BLaER1 treated with 17β-estradiol and CSF1 and Interleukin-3, amounts not matched to agents 10 nM and 100 nM (cell line): Measurements from ENCODE around the gene NRSN2.
A peak's percentile ranks its signal among the peaks of the same experiment; 100 is the strongest.
"Not testable (repeated sequence)": the region's sequence is repeated elsewhere in the genome, so short reads cannot be mapped to it uniquely, and the experiment has no call there.

Source experiments
- H3K27ac ChIP-seq, 11 experiments: shearing (Covaris generic); formaldehyde crosslinking; 2 replicates each; pipeline ENCODE4 v1.8.1; 2022
- H3K27me3 ChIP-seq, 11 experiments: shearing (Covaris generic); formaldehyde crosslinking; 2 replicates each; pipeline ENCODE4 v1.8.1; 2022
- H3K36me3 ChIP-seq, 11 experiments: shearing (Covaris generic); formaldehyde crosslinking; 2 replicates each; pipeline ENCODE4 v1.8.1; 2022
- H3K4me1 ChIP-seq, 10 experiments: shearing (Covaris generic); formaldehyde crosslinking; 2 replicates each; pipeline ENCODE4 v1.8.1; 2022
- H3K4me2 ChIP-seq, 11 experiments: shearing (Covaris generic); formaldehyde crosslinking; 2 replicates each; pipeline ENCODE4 v1.8.1; 2022
- H3K4me3 ChIP-seq, 10 experiments: shearing (Covaris generic); formaldehyde crosslinking; 2 replicates each; pipeline ENCODE4 v1.8.1; 2022
- H3K9ac ChIP-seq, 11 experiments: shearing (Covaris generic); formaldehyde crosslinking; 2 replicates each; pipeline ENCODE4 v1.8.1; 2022
- H3K9me3 ChIP-seq, 11 experiments: shearing (Covaris generic); formaldehyde crosslinking; replicated peaks in 1 of 11; 2 replicates each; pipeline ENCODE4 v1.8.1; 2022
- H4K20me1 ChIP-seq, 11 experiments: shearing (Covaris generic); formaldehyde crosslinking; 2 replicates each; pipeline ENCODE4 v1.8.1; 2022
- Cebpa-rat ChIP-seq, 11 experiments: shearing (Covaris generic); IDR thresholded peaks; 2 replicates each; pipeline ENCODE4 v1.8.1; 2022

The NRSN2 gene

DNA sequence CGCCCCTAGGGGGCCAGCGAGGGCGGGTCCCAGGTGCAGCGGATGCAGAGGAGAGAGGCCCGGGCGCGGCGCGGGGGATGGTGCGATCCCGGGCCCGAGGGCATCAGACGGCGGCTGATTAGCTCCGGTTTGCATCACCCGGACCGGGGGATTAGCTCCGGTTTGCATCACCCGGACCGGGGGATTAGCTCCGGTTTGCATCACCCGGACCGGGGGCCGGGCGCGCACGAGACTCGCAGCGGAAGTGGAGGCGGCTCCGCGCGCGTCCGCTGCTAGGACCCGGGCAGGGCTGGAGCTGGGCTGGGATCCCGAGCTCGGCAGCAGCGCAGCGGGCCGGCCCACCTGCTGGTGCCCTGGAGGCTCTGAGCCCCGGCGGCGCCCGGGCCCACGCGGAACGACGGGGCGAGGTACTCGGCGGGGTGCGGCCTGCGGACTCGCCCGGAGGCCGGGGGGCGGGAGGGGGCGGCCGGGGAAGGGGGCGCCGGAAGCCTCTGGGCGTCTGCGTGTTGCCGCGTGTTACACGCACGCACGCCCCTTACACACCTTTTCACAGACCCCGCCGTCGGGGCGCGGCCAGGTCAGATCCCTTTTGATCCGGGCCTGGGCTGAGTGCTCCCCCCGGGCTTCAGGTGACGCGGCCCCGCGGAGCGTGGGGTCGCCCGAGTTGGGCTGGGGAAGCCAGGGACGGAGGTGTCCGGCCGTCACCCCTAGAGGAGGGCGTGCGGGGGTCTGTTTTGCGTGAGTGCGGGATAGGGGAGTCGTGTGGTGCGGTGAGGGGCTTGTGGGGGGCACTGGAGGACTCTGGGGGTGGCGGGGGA lies 34.1 kb downstream of the NRSN2 start:
- peaks cover 27 to 69% (median 64%) of the 10 kb centered on the region in 10 experiments for H3K4me1 ChIP-seq
- peak; percentile 33 to 100 (median 70); a peak in 18 of 22 replicates for TF ChIP-seq Cebpa-rat (IDR thresholded peaks at IDR 0.05)
- H3K27ac ChIP-seq, result peak overlapping the region; percentile 74 to 100 (median 87); a peak in 21 of 22 replicates

DNA sequence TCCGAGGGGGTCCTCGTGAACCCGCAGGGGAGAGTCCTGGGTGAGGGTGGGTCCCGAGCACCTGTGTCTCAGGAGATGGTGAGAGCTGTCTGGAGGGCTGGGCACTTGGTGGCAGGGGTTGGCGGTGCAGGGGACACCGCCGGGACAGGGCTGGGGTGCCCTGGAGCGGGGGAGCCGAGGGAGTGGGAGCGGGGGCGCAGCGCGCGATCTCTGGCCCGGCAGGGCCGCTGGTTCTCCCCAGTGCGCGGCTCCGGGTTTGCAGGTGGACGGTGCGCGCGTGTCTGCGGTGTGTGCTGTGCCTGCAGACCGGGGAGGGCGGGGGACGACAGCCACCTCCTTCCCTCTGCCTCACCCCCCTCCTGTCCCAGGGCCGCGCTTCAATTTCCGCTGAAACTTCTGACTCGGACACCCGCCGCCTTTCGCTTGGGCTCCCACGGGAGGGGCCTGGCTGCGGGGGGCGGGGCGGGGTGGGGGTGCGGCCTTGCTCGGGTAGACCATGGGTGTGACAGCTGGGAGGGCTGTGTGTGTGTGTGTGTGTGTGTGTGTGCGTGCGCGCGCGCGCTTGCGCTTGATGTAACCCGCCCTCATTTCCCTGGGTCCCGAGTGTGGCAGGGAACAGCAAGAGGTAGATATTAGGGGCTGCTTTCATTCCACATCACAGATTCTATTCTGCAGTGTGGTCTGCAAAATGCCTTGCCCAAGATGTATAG lies 34.8 kb downstream of the NRSN2 start:
- H3K9me3 ChIP-seq, result no peaks in the 10 kb centered on the region
- H3K4me3 ChIP-seq, result peak overlapping the region; percentile 70 to 95 (median 82)
- H4K20me1 ChIP-seq, result peaks cover 41 to 49% (median 48%) of the 10 kb centered on the region in 11 experiments; a peak in 21 of 22 replicates
- H3K9ac ChIP-seq, result peak overlapping the region; percentile 80 to 100 (median 88)
- peaks cover 27 to 67% (median 57%) of the 10 kb centered on the region in 10 experiments for H3K4me1 ChIP-seq
- peak overlapping the region; percentile 74 to 100 (median 87); a peak in 20 of 22 replicates for H3K27ac ChIP-seq
- no peak for TF ChIP-seq Cebpa-rat (IDR thresholded peaks at IDR 0.05)
- H3K4me2 ChIP-seq, result peak overlapping the region; percentile 78 to 97 (median 88)
- H3K27me3 ChIP-seq, result no peaks in the 10 kb centered on the region
- peaks cover 21 to 47% (median 32%) of the 10 kb centered on the region in 11 experiments for H3K36me3 ChIP-seq

More for the DNA sequence above, 34.1 kb downstream of the NRSN2 start:
- Histone ChIP-seq H3K4me3 (peak overlapping the region; percentile 70 to 95 (median 82)), H3K9ac (peak overlapping the region; percentile 80 to 100 (median 88)), H4K20me1 (peaks cover 39 to 41% (median 41%) of the 10 kb centered on the region in 11 experiments; a peak in 21 of 22 replicates), H3K27me3 (no peaks in the 10 kb centered on the region), H3K9me3 (no peaks in the 10 kb centered on the region), H3K36me3 (peaks cover 13 to 39% (median 25%) of the 10 kb centered on the region in 11 experiments), H3K4me2 (peak overlapping the region; percentile 78 to 97 (median 86))

DNA sequence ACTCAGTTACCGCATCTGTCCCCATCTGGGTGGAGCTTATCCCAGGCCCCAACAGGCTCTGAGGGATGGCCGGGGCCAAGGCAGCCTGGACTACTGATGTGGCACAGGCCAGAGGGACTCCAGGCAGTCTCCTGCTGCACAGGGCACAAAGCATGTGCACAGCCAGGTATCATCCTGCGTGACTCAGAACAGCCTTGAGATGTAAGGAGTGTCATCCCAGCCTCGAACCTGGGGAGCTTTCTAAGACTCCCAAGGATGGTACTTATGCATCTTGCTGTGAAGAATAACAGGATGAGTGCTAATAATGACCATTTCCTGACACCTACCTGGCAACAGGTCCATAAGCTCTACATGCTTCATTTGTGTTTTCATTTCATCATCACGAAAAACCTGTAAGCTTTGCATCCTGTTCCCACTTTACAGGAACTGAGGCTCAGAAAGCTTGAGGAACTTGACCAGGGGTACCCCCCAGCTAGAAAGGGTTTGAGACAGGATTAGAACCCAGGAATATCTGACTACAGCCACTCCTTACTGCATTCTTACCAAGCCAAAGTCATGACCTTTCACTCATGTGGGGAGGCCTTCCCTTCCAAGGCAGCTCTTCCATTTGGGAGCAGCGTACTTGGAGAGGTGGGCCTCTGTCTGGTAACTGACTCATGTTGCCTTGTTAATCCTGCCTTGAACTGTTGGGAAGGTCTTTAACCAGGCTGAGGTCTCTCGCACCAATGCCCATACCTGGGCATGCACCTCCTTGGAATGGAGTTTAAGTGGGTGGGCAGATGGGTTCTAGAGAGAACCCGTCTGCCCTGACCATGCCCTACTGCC lies 35.6 kb downstream of the NRSN2 start:
- Histone ChIP-seq H3K27ac (peak overlapping the region in 5 of 11 experiments; percentile 27 to 100 (median 91); a peak in 10 of 22 replicates), H3K9ac (peak overlapping the region in 10 of 11 experiments; percentile 13 to 100 (median 68); a peak in 17 of 22 replicates)

DNA sequence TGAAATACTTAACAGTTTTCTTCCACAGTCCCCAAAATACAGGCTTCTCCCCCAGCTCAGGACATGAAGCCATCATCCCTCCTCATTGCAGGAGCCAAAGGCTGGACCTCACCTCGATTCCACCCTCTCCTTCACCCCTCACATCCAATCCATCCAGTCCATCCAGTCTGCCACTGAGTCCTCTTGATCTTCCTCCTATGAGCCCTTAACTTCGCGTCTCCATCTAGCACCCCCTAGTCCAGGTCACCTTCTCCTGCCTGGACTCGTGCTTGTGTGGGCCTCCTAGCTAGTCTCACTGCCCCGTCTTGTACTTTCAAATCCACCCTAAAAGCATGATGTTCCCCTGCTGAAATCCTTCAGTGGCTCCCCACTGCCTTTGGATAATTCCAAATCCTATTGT lies 37.0 kb downstream of the NRSN2 start:
- 0 out of 20 replicates have a peak overlapping the region, but pooled peaks of 1 of the 10 experiments have one; percentile 8 for H3K4me3 ChIP-seq
- peak overlapping the region in 6 of 11 experiments; percentile 0 to 100 (median 68); a peak in 6 of 22 replicates for H3K9ac ChIP-seq

More for the DNA sequence above, 35.6 kb downstream of the NRSN2 start:
- H3K36me3 ChIP-seq, result peaks cover 28 to 54% (median 40%) of the 10 kb centered on the region in 11 experiments
- no peak for TF ChIP-seq Cebpa-rat (IDR thresholded peaks at IDR 0.05)
- peak overlapping the region; percentile 78 to 97 (median 88) for H3K4me2 ChIP-seq
- H3K4me1 ChIP-seq, result peaks cover 27 to 62% (median 54%) of the 10 kb centered on the region in 10 experiments
- no peaks in the 10 kb centered on the region for H3K9me3 ChIP-seq
- H4K20me1 ChIP-seq, result peaks cover 47 to 57% (median 56%) of the 10 kb centered on the region in 11 experiments; a peak in 21 of 22 replicates
- H3K4me3 ChIP-seq, result peak overlapping the region; percentile 70 to 95 (median 82); a peak in 19 of 20 replicates
- H3K27me3 ChIP-seq, result no peaks in the 10 kb centered on the region

DNA sequence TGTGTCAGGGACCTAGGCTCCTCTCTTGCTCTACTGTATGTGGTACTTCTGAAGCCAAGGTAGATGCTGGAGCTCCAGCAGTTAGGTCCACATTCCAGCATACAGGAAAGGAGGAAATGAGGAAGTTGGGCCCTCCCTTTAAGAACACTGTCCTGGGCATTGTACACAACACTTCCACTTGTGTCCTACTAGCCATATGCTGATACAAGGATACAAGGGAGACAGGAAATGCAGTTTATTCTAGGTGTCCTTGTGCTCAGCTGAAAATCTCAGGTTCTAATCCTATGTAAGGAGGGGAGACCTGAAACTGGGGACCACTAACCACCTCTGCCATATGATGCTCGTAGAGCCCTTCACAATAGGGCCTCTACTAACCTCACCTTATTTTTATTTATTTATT lies 37.8 kb downstream of the NRSN2 start:
- H4K20me1 ChIP-seq, result peaks cover 68 to 79% (median 78%) of the 10 kb centered on the region in 11 experiments; a peak in 21 of 22 replicates
- H3K27me3 ChIP-seq, result no peaks in the 10 kb centered on the region
- H3K9ac ChIP-seq, result peak overlapping the region in 2 of 11 experiments; percentile 14 to 94; a peak in 2 of 22 replicates
- H3K9me3 ChIP-seq, result no peaks in the 10 kb centered on the region
- H3K4me3 ChIP-seq, result no peak overlapping the region
- 0 out of 22 replicates have a peak overlapping the region, but pooled peaks of 1 of the 11 experiments have one; percentile 100 for H3K27ac ChIP-seq
- no peak for TF ChIP-seq Cebpa-rat (IDR thresholded peaks at IDR 0.05)
- peaks cover 51 to 77% (median 62%) of the 10 kb centered on the region in 11 experiments for H3K36me3 ChIP-seq
- H3K4me2 ChIP-seq, result peak overlapping the region in 7 of 11 experiments; percentile 4 to 92 (median 37); a peak in 9 of 22 replicates
- H3K4me1 ChIP-seq, result peaks cover 16 to 43% (median 37%) of the 10 kb centered on the region in 10 experiments

More for the DNA sequence above, 37.0 kb downstream of the NRSN2 start:
- peaks cover 61 to 71% (median 69%) of the 10 kb centered on the region in 11 experiments; a peak in 21 of 22 replicates for H4K20me1 ChIP-seq
- H3K36me3 ChIP-seq, result peaks cover 42 to 68% (median 54%) of the 10 kb centered on the region in 11 experiments
- no peaks in the 10 kb centered on the region for H3K9me3 ChIP-seq
- no peak for TF ChIP-seq Cebpa-rat (IDR thresholded peaks at IDR 0.05)
- peaks cover 22 to 50% (median 45%) of the 10 kb centered on the region in 10 experiments for H3K4me1 ChIP-seq
- H3K27ac ChIP-seq, result peak overlapping the region in 3 of 11 experiments; percentile 7 to 100 (median 15); a peak in 4 of 22 replicates
- H3K27me3 ChIP-seq, result no peaks in the 10 kb centered on the region
- peak overlapping the region in 8 of 11 experiments; percentile 1 to 95 (median 88); a peak in 9 of 22 replicates for H3K4me2 ChIP-seq

DNA sequence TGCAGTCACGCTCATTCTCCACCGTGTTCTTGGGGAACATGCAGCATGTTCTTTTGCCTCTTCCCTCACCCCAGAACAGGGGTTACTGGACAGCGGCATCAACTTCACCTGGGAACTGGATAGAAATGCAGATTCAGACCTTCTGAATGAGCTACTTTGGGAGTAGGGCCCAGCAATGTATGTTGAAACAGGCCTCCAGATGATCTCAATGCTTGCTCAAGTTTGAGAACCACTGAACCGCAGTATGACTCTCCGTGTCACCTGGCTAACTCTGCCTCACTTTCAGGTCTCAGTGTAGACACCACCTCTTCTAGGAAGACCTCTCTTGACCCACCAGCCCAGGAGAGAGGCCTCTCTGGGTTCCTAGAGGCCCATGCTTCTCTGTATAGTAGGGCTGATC lies 38.5 kb downstream of the NRSN2 start:
- H3K4me2 ChIP-seq, result peak overlapping the region in 2 of 11 experiments; percentile 11 to 92; a peak in 3 of 22 replicates
- peaks cover 11 to 38% (median 32%) of the 10 kb centered on the region in 10 experiments for H3K4me1 ChIP-seq
- H3K27ac ChIP-seq, result no peak overlapping the region
- H3K9ac ChIP-seq, result no peak overlapping the region
- H3K36me3 ChIP-seq, result peaks cover 58 to 84% (median 69%) of the 10 kb centered on the region in 11 experiments
- peaks cover 71 to 86% (median 85%) of the 10 kb centered on the region in 11 experiments; a peak in 21 of 22 replicates for H4K20me1 ChIP-seq
- no peaks in the 10 kb centered on the region for H3K9me3 ChIP-seq
- H3K27me3 ChIP-seq, result no peaks in the 10 kb centered on the region
- TF ChIP-seq Cebpa-rat (IDR thresholded peaks at IDR 0.05), result no peak
- no peak overlapping the region for H3K4me3 ChIP-seq

DNA sequence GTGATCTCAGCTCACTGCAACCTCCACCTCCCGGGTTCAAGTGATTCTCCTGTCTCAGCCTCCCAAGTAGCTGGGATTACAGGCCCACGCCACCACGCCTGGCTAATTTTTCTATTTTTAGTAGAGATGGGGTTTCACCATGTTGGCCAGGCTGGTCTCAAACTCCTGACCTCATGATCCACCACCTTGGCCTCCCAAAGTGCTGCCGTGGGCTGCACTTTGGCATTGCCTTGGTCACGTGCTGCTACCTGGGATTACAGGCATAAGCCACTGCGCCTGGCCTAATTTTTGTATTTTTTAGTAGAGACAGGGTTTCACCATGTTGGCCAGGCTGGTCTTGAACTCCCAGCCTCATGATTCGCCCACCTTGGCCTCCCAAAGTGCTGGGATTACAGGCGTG lies 39.7 kb downstream of the NRSN2 start:
- not testable (repeated sequence) for H3K4me3 ChIP-seq, H3K9ac ChIP-seq, H3K9me3 ChIP-seq, H3K27ac ChIP-seq, H3K4me2 ChIP-seq, H3K27me3 ChIP-seq
- Histone ChIP-seq H3K36me3 (peaks cover 70 to 96% (median 81%) of the 10 kb centered on the region in 11 experiments), H4K20me1 (peaks cover 79 to 98% (median 96%) of the 10 kb centered on the region in 11 experiments; a peak in 21 of 22 replicates), H3K4me1 (peaks cover 11 to 38% (median 32%) of the 10 kb centered on the region in 10 experiments)
